ENCODE results near the gene ACACA. TPM values are rescaled to one million over a fixed set of nuclear protein-coding genes. Genes with fewer than 3 reads are reported as not detected.
A peak's percentile ranks its signal among the peaks of the same experiment; 100 is the strongest.

The ACACA gene
- total RNA-seq, 1 donor from 2014 or later, result 111 TPM

DNA sequence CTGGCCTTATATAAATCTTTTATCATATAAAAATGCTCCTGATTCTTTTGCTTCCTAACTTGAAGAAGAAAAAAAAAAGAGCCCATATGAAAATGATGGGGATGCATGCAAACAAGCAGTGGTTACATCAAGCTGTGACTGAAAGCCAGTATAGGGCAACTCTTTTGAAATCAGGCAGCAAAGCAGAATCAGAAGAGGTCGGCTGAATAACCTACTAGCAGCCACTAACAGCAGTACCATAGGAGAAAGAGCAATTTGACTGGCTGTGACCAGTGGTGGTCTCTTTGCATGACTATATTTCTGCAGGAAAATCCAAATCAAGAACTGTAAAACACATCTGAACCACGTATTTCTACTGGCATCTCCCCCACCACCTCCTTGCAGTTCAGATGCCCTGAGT, 192.7 kb downstream of the ACACA start:
- Mint-ChIP-seq H3K36me3 (ENCODE audit: insufficient read depth) (no peaks in the 10 kb centered on the region), H3K9me3 (ENCODE audit: low read depth) (no peaks in the 10 kb centered on the region), H3K27ac (no peak overlapping the region), H3K4me1 (ENCODE audit: low read depth) (no peaks in the 10 kb centered on the region), H3K4me3 (ENCODE audit: low read depth) (no peak overlapping the region), H3K27me3 (no peaks in the 10 kb centered on the region)
- no peak for DNase-seq (ENCODE audit: low spot score, unreplicated experiment)
- TF ChIP-seq, protein P1, sequence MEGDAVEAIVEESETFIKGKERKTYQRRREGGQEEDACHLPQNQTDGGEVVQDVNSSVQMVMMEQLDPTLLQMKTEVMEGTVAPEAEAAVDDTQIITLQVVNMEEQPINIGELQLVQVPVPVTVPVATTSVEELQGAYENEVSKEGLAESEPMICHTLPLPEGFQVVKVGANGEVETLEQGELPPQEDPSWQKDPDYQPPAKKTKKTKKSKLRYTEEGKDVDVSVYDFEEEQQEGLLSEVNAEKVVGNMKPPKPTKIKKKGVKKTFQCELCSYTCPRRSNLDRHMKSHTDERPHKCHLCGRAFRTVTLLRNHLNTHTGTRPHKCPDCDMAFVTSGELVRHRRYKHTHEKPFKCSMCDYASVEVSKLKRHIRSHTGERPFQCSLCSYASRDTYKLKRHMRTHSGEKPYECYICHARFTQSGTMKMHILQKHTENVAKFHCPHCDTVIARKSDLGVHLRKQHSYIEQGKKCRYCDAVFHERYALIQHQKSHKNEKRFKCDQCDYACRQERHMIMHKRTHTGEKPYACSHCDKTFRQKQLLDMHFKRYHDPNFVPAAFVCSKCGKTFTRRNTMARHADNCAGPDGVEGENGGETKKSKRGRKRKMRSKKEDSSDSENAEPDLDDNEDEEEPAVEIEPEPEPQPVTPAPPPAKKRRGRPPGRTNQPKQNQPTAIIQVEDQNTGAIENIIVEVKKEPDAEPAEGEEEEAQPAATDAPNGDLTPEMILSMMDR (IDR thresholded peaks at IDR 0.05; ENCODE audit: unreplicated experiment), result no peak

DNA sequence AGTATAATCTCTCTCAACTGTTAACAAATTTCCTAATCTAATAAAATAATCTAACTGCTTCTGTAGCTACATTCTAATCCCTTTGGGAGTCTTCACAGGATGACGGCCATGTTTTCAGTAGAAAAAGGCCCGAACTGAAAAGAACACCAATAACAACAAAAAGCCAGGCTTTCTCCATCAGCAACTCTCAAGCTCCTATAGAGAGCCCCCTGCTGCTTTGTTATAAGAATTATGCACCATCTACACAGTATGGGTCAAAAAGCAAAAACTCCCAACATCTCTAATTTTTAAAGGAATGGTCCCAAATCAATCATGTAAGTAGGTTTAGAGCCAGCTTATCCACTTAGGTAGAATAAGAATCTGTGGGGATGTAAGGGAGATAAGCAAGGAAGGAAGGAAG, 194.5 kb downstream of the ACACA start:
- Mint-ChIP-seq H3K4me3 (ENCODE audit: low read depth) (no peak overlapping the region), H3K27me3 (no peaks in the 10 kb centered on the region), H3K9me3 (ENCODE audit: low read depth) (no peaks in the 10 kb centered on the region), H3K4me1 (ENCODE audit: low read depth) (no peaks in the 10 kb centered on the region), H3K27ac (no peak overlapping the region), H3K36me3 (ENCODE audit: insufficient read depth) (peaks cover 2% of the 10 kb centered on the region)
- TF ChIP-seq, protein P1 (IDR thresholded peaks at IDR 0.05; ENCODE audit: unreplicated experiment), result peak; percentile 27
- DNase-seq (ENCODE audit: low spot score, unreplicated experiment), result no peak

DNA sequence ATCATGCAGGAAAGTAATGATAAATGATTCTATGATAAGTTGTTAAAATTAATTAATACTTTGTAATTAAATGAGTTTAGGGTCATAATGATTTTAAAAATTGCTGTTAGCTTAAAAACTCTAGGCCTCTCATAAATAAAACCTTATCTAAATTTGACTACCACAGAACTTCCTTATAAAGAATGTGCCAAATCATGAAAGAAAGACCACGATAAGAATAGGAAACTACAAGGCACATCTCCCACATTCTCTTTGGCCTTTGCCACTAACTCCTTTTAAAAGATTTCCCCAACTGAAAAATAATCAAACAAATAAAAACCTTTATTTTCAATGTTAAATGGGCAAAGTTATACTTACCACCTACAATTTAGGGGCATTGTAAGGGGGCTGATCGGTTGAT, 195.5 kb downstream of the ACACA start:
- no peaks in the 10 kb centered on the region for H3K27me3 Mint-ChIP-seq
- no peak overlapping the region for H3K4me3 Mint-ChIP-seq (ENCODE audit: low read depth)
- H3K27ac Mint-ChIP-seq, result no peak overlapping the region
- TF ChIP-seq, protein P1 (IDR thresholded peaks at IDR 0.05; ENCODE audit: unreplicated experiment), result no peak
- no peaks in the 10 kb centered on the region for H3K9me3 Mint-ChIP-seq (ENCODE audit: low read depth)
- no peak for DNase-seq (ENCODE audit: low spot score, unreplicated experiment)
- no peaks in the 10 kb centered on the region for H3K4me1 Mint-ChIP-seq (ENCODE audit: low read depth)
- peaks cover 2% of the 10 kb centered on the region for H3K36me3 Mint-ChIP-seq (ENCODE audit: insufficient read depth)

DNA sequence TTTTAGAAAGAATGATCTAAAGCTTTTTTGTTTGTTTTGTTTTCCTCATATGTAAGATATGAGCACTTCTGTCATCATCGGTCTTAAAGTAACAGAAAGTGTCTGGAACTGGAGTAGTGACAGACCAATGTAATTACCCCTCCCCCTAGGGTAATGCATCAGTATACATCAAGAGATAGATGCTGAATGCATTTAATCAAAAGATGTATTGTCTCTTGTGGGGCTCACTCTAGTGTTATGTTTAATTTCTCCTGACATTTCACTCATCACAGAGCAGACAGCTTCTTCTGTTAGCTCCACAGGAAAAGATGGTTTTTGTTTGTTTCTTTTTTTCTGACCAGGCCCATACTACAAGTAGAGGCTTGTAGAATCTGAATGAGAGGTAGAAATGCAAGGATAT, 199.5 kb downstream of the ACACA start:
- H3K27ac Mint-ChIP-seq, result no peak overlapping the region
- peaks cover 15% of the 10 kb centered on the region for H3K36me3 Mint-ChIP-seq (ENCODE audit: insufficient read depth)
- TF ChIP-seq, protein P1 (IDR thresholded peaks at IDR 0.05; ENCODE audit: unreplicated experiment), result no peak
- no peak for DNase-seq (ENCODE audit: low spot score, unreplicated experiment)
- no peaks in the 10 kb centered on the region for H3K27me3 Mint-ChIP-seq
- no peaks in the 10 kb centered on the region for H3K9me3 Mint-ChIP-seq (ENCODE audit: low read depth)
- H3K4me3 Mint-ChIP-seq (ENCODE audit: low read depth), result no peak overlapping the region
- H3K4me1 Mint-ChIP-seq (ENCODE audit: low read depth), result no peaks in the 10 kb centered on the region

DNA sequence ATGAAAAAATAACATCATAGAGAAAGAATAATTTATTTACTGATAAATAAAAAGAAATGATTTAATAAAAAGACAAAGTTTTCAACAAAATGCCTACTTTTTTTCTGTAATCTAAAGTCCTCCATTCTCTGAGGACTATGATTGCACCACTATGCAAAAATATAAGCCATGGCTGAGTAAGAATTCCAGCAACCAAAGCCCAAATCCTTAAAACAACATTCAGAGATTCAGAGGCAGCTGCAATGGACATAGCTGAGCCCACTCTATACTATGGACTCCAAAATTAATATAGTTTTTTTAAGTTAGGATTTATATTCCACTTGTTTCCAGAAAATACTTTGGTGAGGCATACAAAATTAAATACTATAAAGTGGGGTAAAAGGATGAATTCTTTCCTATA, 200.3 kb downstream of the ACACA start:
- H3K9me3 Mint-ChIP-seq (ENCODE audit: low read depth), result no peaks in the 10 kb centered on the region
- peaks cover 18% of the 10 kb centered on the region for H3K36me3 Mint-ChIP-seq (ENCODE audit: insufficient read depth)
- no peak overlapping the region for H3K27ac Mint-ChIP-seq
- no peaks in the 10 kb centered on the region for H3K4me1 Mint-ChIP-seq (ENCODE audit: low read depth)
- H3K27me3 Mint-ChIP-seq, result no peaks in the 10 kb centered on the region
- TF ChIP-seq, protein P1 (IDR thresholded peaks at IDR 0.05; ENCODE audit: unreplicated experiment), result no peak
- no peak for DNase-seq (ENCODE audit: low spot score, unreplicated experiment)
- H3K4me3 Mint-ChIP-seq (ENCODE audit: low read depth), result no peak overlapping the region
